Neural progenitor cell (in vitro differentiated cells): ENCODE results near the gene SLC17A9.

Source experiments
- EZH2 ChIP-seq: fragments of 200-600 bp; sonication (generic); IDR thresholded peaks from 2 replicates; pipeline ENCODE4 v1.6.1; 2017; ENCODE audit warnings: antibody characterized with exemption, mild to moderate bottlenecking, moderate library complexity
- EZH2phosphoT487 ChIP-seq: fragments of 200-600 bp; sonication (generic); IDR thresholded peaks from 2 replicates; pipeline ENCODE4 v1.6.1; 2017; ENCODE audit warnings: antibody characterized with exemption
- TF ChIP-seq, protein P1 (sequence below): fragments of 200-600 bp; sonication (generic); IDR thresholded peaks from 2 replicates; pipeline ENCODE4 v1.5.1; 2017; ENCODE audit warnings: antibody characterized with exemption, mild to moderate bottlenecking

DNA sequence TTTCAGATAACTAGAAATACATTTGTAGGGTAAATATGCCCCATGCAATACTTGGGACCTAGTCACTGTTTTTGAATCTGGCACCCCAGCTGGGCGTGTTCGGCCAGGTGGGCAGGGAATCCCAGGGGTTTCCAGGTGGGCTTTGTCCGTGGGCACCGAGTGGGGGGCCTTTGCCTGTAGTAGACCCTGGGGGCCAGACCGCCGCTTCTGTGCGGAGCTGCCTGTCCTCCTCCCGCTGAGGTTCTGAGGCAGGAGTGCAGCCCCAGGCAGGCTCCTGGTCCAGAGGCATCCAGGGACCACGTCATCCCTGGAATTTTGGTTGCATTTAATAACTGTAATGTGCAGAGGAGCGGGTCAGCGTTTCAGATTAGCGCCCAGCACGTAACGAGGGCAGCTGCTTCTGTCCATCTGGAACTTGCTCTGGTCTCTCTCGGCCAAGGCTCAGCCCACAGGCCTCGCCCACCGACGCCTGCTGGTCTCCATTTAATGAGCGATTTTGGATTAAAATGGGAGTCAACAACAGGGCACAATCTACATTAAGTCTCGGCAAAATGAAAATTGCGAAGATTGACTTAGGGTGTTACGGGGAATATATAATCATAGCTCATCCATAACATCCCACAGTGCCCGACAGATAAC, 41.5 kb downstream of the SLC17A9 start:
- TF ChIP-seq, protein P1, sequence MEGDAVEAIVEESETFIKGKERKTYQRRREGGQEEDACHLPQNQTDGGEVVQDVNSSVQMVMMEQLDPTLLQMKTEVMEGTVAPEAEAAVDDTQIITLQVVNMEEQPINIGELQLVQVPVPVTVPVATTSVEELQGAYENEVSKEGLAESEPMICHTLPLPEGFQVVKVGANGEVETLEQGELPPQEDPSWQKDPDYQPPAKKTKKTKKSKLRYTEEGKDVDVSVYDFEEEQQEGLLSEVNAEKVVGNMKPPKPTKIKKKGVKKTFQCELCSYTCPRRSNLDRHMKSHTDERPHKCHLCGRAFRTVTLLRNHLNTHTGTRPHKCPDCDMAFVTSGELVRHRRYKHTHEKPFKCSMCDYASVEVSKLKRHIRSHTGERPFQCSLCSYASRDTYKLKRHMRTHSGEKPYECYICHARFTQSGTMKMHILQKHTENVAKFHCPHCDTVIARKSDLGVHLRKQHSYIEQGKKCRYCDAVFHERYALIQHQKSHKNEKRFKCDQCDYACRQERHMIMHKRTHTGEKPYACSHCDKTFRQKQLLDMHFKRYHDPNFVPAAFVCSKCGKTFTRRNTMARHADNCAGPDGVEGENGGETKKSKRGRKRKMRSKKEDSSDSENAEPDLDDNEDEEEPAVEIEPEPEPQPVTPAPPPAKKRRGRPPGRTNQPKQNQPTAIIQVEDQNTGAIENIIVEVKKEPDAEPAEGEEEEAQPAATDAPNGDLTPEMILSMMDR, result no peak
- TF ChIP-seq EZH2phosphoT487 (no peak), EZH2 (no peak)
